CD4-positive, alpha-beta T cell (primary cell): ENCODE data around the gene SH3BGR. TPM values are rescaled to one million over a fixed set of nuclear protein-coding genes. Genes with fewer than 3 reads are reported as not detected.

Source experiments
- ATAC-seq: fragments of 200-7000 bp; cut with Tn5 transposase; one replicate; pipeline ENCODE4 v1.10.0; 2022; ENCODE audit warnings: mild to moderate bottlenecking; ENCODE audit not compliant: poor library complexity
- CTCF ChIA-PET: fragments of 350-600 bp; sonication (Branson Sonifier 250); formaldehyde crosslinking; loops from one replicate; lab custom pipeline; 2021; ENCODE audit warnings: antibody characterized with exemption, inconsistent platforms; lab: Charles Lee
- POLR2A ChIA-PET: fragments of 350-600 bp; sonication (Branson Sonifier 250); formaldehyde crosslinking; loops from one replicate; lab custom pipeline; 2021; ENCODE audit warnings: antibody characterized with exemption, inconsistent platforms; lab: Charles Lee
- DNase-seq, 14 experiments: peaks; one replicate each; pipeline ENCODE4 v3.0.0-alpha.2; 2013 to 2020; ENCODE audit warnings: mixed read lengths in 2 of 14
- H3K27ac ChIP-seq, 2 donors: one replicate each; pipeline versions ENCODE4 v1.5.1 to v1.7.0; 2013; ENCODE audit warnings: low read length in 2 of 2, low read depth in 1 of 2, mild to moderate bottlenecking in 1 of 2
- H3K27me3 ChIP-seq, 2 experiments: 1 replicate in 1 of 2; 2 replicates in 1 of 2; pipeline versions ENCODE4 v1.6.1 to v1.7.0; 2013; ENCODE audit warnings: low read length in 2 of 2, control low read depth in 1 of 2, mild to moderate bottlenecking in 1 of 2, moderate library complexity in 1 of 2; ENCODE audit not compliant: insufficient read depth in 2 of 2, control insufficient read depth in 1 of 2
- H3K36me3 ChIP-seq: one replicate; pipeline ENCODE4 v1.6.1; 2013; ENCODE audit warnings: low read length, control low read depth; ENCODE audit not compliant: insufficient read depth
- H3K4me1 ChIP-seq: one replicate; pipeline ENCODE4 v1.6.1; 2013; ENCODE audit warnings: low read length, control low read depth; ENCODE audit not compliant: insufficient read depth
- H3K4me3 ChIP-seq: one replicate; pipeline ENCODE4 v1.5.1; 2013; ENCODE audit warnings: mild to moderate bottlenecking, low read length, moderate library complexity
- H3K9me3 ChIP-seq, 2 experiments: 1 replicate in 1 of 2; 2 replicates in 1 of 2; pipeline versions ENCODE4 v1.6.1 to v1.7.0; 2013; ENCODE audit warnings: low read length in 2 of 2, mild to moderate bottlenecking in 2 of 2, control low read depth in 1 of 2, moderate library complexity in 1 of 2; ENCODE audit not compliant: control insufficient read depth in 1 of 2, insufficient read depth in 1 of 2
- H3K27ac Mint-ChIP-seq: one replicate; pipeline ENCODE4 v1.8.0; 2020; ENCODE audit warnings: mixed read lengths
- H3K27me3 Mint-ChIP-seq: one replicate; pipeline ENCODE4 v1.8.0; 2021; ENCODE audit warnings: mixed read lengths
- H3K36me3 Mint-ChIP-seq: one replicate; pipeline ENCODE4 v1.8.0; 2021; ENCODE audit warnings: low read depth, mixed read lengths
- H3K4me1 Mint-ChIP-seq: one replicate; pipeline ENCODE4 v1.8.0; 2021; ENCODE audit warnings: low read depth, mixed read lengths
- H3K4me3 Mint-ChIP-seq: one replicate; pipeline ENCODE4 v1.8.0; 2020; ENCODE audit warnings: mild to moderate bottlenecking, mixed read lengths
- H3K9me3 Mint-ChIP-seq: one replicate; pipeline ENCODE4 v1.8.0; 2020; ENCODE audit warnings: mixed read lengths
- intact Hi-C, 2 experiments: fragments of 100-400 bp; cut with DNase I in 1 of 2; cut with micrococcal nuclease in 1 of 2; formaldehyde crosslinking; loops; one replicate each; pipeline versions ENCODE4 v1.15.1 to v1.9.0; 2023 to 2025; cut with DNase I, micrococcal nuclease
- total RNA-seq, 174 experiments: library from RNA in 2 of 174; stranded (reverse) in 2 of 174; gene quantifications; one replicate each; pipeline ENCODE4 v1.2.3 and lab custom pipeline; 2021 to 2026
- TF ChIP-seq, protein P1 (sequence below): fragments of 200-600 bp; IDR thresholded peaks from one replicate; pipeline ENCODE4 v1.8.0; 2022; ENCODE audit warnings: antibody characterized with exemption, mild to moderate bottlenecking

The SH3BGR gene
- total RNA-seq, 2 experiments from 2014 or later, result 0.63 to 0.87 TPM

DNA sequence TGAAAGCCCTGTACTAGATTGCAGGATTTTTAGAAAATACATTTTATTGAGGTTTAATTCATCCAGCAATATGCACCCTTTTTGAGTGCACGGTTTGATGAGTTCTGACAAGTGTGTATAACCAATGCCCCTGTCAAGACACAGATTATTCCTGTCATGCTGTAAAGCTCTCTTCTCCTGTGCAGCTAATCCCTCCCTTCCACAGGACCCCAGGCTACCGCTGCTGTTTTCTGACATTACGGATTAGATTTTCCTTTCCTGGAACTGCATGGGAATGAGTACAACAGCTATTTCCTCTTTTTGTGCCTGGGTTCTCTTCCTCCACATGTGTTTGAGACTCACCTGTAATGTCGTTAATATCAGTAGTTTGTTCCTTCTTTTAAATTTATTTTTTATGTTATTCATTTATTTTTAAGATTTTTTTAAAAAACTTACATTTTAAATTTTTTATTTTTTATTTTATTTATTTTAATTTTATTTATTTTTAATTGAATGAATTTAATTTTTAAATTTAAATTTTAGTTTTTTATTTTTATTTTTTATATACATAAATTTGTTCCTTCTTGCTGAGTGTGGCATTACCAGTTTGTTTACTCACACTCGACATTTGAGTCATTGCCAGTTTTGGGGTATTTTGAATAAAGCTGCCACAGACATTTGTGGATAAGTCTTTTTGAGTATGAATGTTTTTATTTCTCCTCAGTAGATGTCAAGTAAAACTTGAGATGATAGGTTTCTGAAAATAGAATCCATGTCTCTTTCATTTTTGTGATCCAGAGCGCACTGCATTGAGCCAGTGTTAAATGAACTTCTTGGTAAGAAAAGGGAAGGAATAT is 82.0 kb downstream of the SH3BGR start:
- POLR2A ChIA-PET, result no interaction called here
- H3K4me3 Mint-ChIP-seq, result no peak overlapping the region
- Histone ChIP-seq H3K27me3 (peaks cover 0 to 7% of the 10 kb centered on the region in 2 experiments), H3K36me3 (no peaks in the 10 kb centered on the region), H3K9me3 (no peaks in the 10 kb centered on the region), H3K4me1 (no peaks in the 10 kb centered on the region), H3K4me3 (no peak overlapping the region), H3K27ac (no peak overlapping the region)
- H3K9me3 Mint-ChIP-seq, result no peaks in the 10 kb centered on the region
- CTCF ChIA-PET, result no interaction called here
- no peaks in the 10 kb centered on the region for H3K36me3 Mint-ChIP-seq
- peaks cover 22% of the 10 kb centered on the region for H3K27me3 Mint-ChIP-seq
- DNase-seq, result no peak
- no peak overlapping the region for H3K27ac Mint-ChIP-seq
- intact Hi-C loops, result no loop called here
- TF ChIP-seq, protein P1, sequence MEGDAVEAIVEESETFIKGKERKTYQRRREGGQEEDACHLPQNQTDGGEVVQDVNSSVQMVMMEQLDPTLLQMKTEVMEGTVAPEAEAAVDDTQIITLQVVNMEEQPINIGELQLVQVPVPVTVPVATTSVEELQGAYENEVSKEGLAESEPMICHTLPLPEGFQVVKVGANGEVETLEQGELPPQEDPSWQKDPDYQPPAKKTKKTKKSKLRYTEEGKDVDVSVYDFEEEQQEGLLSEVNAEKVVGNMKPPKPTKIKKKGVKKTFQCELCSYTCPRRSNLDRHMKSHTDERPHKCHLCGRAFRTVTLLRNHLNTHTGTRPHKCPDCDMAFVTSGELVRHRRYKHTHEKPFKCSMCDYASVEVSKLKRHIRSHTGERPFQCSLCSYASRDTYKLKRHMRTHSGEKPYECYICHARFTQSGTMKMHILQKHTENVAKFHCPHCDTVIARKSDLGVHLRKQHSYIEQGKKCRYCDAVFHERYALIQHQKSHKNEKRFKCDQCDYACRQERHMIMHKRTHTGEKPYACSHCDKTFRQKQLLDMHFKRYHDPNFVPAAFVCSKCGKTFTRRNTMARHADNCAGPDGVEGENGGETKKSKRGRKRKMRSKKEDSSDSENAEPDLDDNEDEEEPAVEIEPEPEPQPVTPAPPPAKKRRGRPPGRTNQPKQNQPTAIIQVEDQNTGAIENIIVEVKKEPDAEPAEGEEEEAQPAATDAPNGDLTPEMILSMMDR, result no peak
- ATAC-seq, result no peak
- H3K4me1 Mint-ChIP-seq, result no peaks in the 10 kb centered on the region

DNA sequence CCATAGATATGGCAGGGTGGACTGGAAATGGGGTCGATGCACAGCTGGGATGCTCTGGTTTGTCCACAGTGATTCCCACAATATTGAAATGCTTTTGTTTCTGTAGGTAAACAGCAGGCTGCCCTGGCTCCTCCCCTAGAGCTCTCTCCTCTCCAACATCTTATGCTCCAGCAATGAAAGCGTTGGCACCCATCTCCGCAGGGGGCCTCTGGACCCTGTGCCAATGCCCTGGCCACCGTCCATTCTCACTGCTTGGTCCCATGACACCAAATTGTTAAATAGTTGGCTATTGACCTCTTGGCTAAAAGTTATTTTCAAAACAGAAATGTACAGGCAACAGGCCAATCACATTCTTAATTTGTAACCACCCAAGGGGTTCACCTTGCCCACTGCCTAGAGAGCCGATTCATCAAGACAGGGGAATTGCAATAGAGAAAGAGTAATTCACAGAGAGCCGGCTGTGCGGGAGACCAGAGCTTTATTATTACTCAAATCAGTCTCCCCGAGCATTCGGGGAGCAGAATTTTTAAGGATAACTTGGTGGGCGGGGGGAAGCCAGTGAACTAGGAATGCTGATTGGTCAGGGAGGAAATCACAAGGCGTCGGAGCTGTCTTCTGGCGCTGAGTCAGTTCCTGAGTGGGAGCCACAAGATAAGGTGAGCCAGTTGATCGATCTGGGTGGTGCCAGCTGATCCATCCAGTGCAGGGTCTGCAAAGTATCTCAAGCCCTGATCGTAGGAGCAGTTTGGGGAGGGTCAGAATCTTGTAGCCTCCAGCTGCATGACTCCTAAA is 84.1 kb downstream of the SH3BGR start:
- Histone ChIP-seq H3K4me3 (no peak overlapping the region), H3K27me3 (peaks cover 0 to 3% of the 10 kb centered on the region in 2 experiments), H3K9me3 (no peaks in the 10 kb centered on the region), H3K36me3 (no peaks in the 10 kb centered on the region), H3K27ac (no peak overlapping the region), H3K4me1 (no peaks in the 10 kb centered on the region)
- TF ChIP-seq, protein P1, result no peak
- Mint-ChIP-seq H3K9me3 (no peaks in the 10 kb centered on the region), H3K27ac (no peak overlapping the region), H3K4me1 (no peaks in the 10 kb centered on the region), H3K36me3 (no peaks in the 10 kb centered on the region), H3K27me3 (peaks cover 21% of the 10 kb centered on the region), H3K4me3 (no peak overlapping the region)
- no peak for DNase-seq
- no peak for ATAC-seq
- ChIA-PET POLR2A (no interaction called here), CTCF (no interaction called here)
- intact Hi-C loops, result no loop called here

- H3K4me3 Mint-ChIP-seq, result no peak overlapping the region
- intact Hi-C loops, result no loop called here
- ChIA-PET POLR2A (no interaction called here), CTCF (no interaction called here)
- ATAC-seq (no peak), DNase-seq (no peak)
- H3K36me3 ChIP-seq, result no peaks in the 10 kb centered on the region
- H3K36me3 Mint-ChIP-seq, result no peaks in the 10 kb centered on the region
- H3K27me3 Mint-ChIP-seq, result peaks cover 23% of the 10 kb centered on the region
- H3K9me3 ChIP-seq, result no peaks in the 10 kb centered on the region
- no peaks in the 10 kb centered on the region for H3K4me1 Mint-ChIP-seq
- H3K4me3 ChIP-seq, result no peak overlapping the region
- no peaks in the 10 kb centered on the region for H3K9me3 Mint-ChIP-seq
- H3K27ac ChIP-seq, result no peak overlapping the region
- peaks cover 0 to 3% of the 10 kb centered on the region in 2 experiments for H3K27me3 ChIP-seq
- H3K4me1 ChIP-seq, result no peaks in the 10 kb centered on the region
- TF ChIP-seq, protein P1, result no peak
- H3K27ac Mint-ChIP-seq, result no peak overlapping the region
These were observed 85.1 kb downstream of the SH3BGR start for GRCh38 chr21:39536835-39537234.
